ENCODE data around the gene WDR87.

GRCh38 chr19:37899453-37899852, 6.9 kb downstream of the WDR87 start:
- TF ChIP-seq CTCF (IDR thresholded peaks at IDR 0.05) = no peak
- TF ChIP-seq POLR2AphosphoS5 (IDR thresholded peaks at IDR 0.05) = no peak

Measured in upper lobe of left lung (tissue), 4 donors.